Measurements from ENCODE around the gene KRIT1. TPM values are rescaled to one million over a fixed set of nuclear protein-coding genes. Genes with fewer than 3 reads are reported as not detected.

The KRIT1 gene
- total RNA-seq, 2 donors from 2014 or later: 58.4 to 150 TPM

- intact Hi-C loops (cut with DNase I): no loop called here
- Histone ChIP-seq H3K27ac (peak overlapping the region; percentile 57 to 94 (median 88)), H3K27me3 (no peaks in the 10 kb centered on the region), H3K36me3 (replicated peaks in 1 of 2; ENCODE audit: insufficient read depth in 1 of 2, low read depth in 2 of 2) (peaks cover 0 to 2% of the 10 kb centered on the region in 2 donors), H3K4me1 (peaks cover 28% of the 10 kb centered on the region), H3K9me3 (no peaks in the 10 kb centered on the region), H3K4me3 (peak overlapping the region; percentile 94 to 98)
- TF ChIP-seq POLR2A (IDR thresholded peaks at IDR 0.05) (no peak), CTCF (IDR thresholded peaks at IDR 0.05) (peak in 1 of 7 experiments; percentile 4)
- ATAC-seq (peak; percentile 29), DNase-seq (no peak)
- 0% methylated on average over 11 of the region's 11 CpGs for WGBS, 2 donors
Observed at GRCh38 chr7:92244808-92245486, 767 bp downstream of the KRIT1 start.

GRCh38 chr7:92242972-92243371, 2.7 kb downstream of the KRIT1 start:
- H3K27me3 ChIP-seq: no peaks in the 10 kb centered on the region
- DNase-seq: no peak
- no peak overlapping the region for H3K27ac ChIP-seq
- no peak for TF ChIP-seq POLR2A (IDR thresholded peaks at IDR 0.05)
- TF ChIP-seq CTCF (IDR thresholded peaks at IDR 0.05): no peak
- peaks cover 0 to 6% of the 10 kb centered on the region in 2 donors for H3K36me3 ChIP-seq (replicated peaks in 1 of 2; ENCODE audit: insufficient read depth in 1 of 2, low read depth in 2 of 2)
- H3K4me3 ChIP-seq: no peak overlapping the region
- 93 to 95% methylated on average over 6 of the region's 6 CpGs for WGBS, 2 donors
- no peak for ATAC-seq
- peaks cover 24% of the 10 kb centered on the region for H3K4me1 ChIP-seq
- intact Hi-C loops (cut with DNase I): no loop called here
- no peaks in the 10 kb centered on the region for H3K9me3 ChIP-seq

- WGBS, 2 donors: 80 to 82% methylated on average over 2 of the region's 2 CpGs
- Histone ChIP-seq H3K4me1 (no peaks in the 10 kb centered on the region), H3K27ac (no peak overlapping the region), H3K27me3 (no peaks in the 10 kb centered on the region), H3K9me3 (no peaks in the 10 kb centered on the region), H3K4me3 (no peak overlapping the region), H3K36me3 (replicated peaks in 1 of 2; ENCODE audit: insufficient read depth in 1 of 2, low read depth in 2 of 2) (peaks cover 7 to 8% of the 10 kb centered on the region in 2 donors)
- TF ChIP-seq CTCF (IDR thresholded peaks at IDR 0.05) (no peak), POLR2A (IDR thresholded peaks at IDR 0.05) (no peak)
- DNase-seq: no peak
- ATAC-seq: no peak
- intact Hi-C loops (cut with DNase I): no loop called here
Observed at GRCh38 chr7:92230547-92230946, 15.2 kb downstream of the KRIT1 start.

GRCh38 chr7:92228742-92229141, 17.0 kb downstream of the KRIT1 start:
- no peaks in the 10 kb centered on the region for H3K4me1 ChIP-seq
- H3K27me3 ChIP-seq: no peaks in the 10 kb centered on the region
- H3K9me3 ChIP-seq: no peaks in the 10 kb centered on the region
- no peak overlapping the region for H3K4me3 ChIP-seq
- H3K27ac ChIP-seq: no peak overlapping the region
- intact Hi-C loops (cut with DNase I): no loop called here
- ATAC-seq (no peak), DNase-seq (no peak)
- peaks cover 5 to 12% of the 10 kb centered on the region in 2 donors for H3K36me3 ChIP-seq (replicated peaks in 1 of 2; ENCODE audit: insufficient read depth in 1 of 2, low read depth in 2 of 2)
- TF ChIP-seq POLR2A (IDR thresholded peaks at IDR 0.05): no peak
- no peak for TF ChIP-seq CTCF (IDR thresholded peaks at IDR 0.05)
- 94 to 95% methylated on average over 2 of the region's 2 CpGs for WGBS, 2 donors

- ATAC-seq: no peak
- intact Hi-C loops (cut with DNase I): no loop called here
Observed at GRCh38 chr7:92228100-92228499, 17.6 kb downstream of the KRIT1 start.

More at GRCh38 chr7:92228100-92228499, 17.6 kb downstream of the KRIT1 start:
- no peak for TF ChIP-seq POLR2A (IDR thresholded peaks at IDR 0.05)
- no peak for TF ChIP-seq CTCF (IDR thresholded peaks at IDR 0.05)
- H3K36me3 ChIP-seq (replicated peaks in 1 of 2; ENCODE audit: insufficient read depth in 1 of 2, low read depth in 2 of 2): peaks cover 0 to 14% of the 10 kb centered on the region in 2 donors
- H3K4me3 ChIP-seq: no peak overlapping the region
- no peak overlapping the region for H3K27ac ChIP-seq
- no peaks in the 10 kb centered on the region for H3K27me3 ChIP-seq
- no peaks in the 10 kb centered on the region for H3K9me3 ChIP-seq
- H3K4me1 ChIP-seq: no peaks in the 10 kb centered on the region
- WGBS, 2 donors: 94 to 95% methylated on average over 2 of the region's 2 CpGs
- no peak for DNase-seq
